Stimulated activated CD4-positive, alpha-beta T cell treated with anti-CD3 and anti-CD28 coated beads, Interleukin-15, amount 100 ng/mL, for 1 hour (primary cell): ENCODE results near the gene SAMD1.
"Not testable (repeated sequence)": the region's sequence is repeated elsewhere in the genome, so short reads cannot be mapped to it uniquely, and the experiment has no call there.

ENCODE experiments used
- DNase-seq, 2 donors: peaks; one replicate each; pipeline ENCODE4 v3.0.0-alpha.2; 2020; ENCODE audit warnings: low read depth in 1 of 2, low spot score in 1 of 2

SAMD1 gene

GRCh38 chr19:14061751-14062557, 28.6 kb downstream of the SAMD1 start, which contains the start of gene PALM3:
Gene PALM3, minus strand, starts transcription at chr19:14062076. Its CDS starts 96 bp downstream, at chr19:14061980.
- DNase-seq = no peak

- DNase-seq = no peak
Measured at GRCh38 chr19:14061081-14061749, 29.3 kb downstream of the SAMD1 start.

GRCh38 chr19:14059652-14060155, 30.8 kb downstream of the SAMD1 start:
- no peak for DNase-seq

GRCh38 chr19:14059093-14059480, 31.5 kb downstream of the SAMD1 start:
- DNase-seq = peak in 1 of 2 donors; percentile 20

- DNase-seq = no peak
Measured at GRCh38 chr19:14058182-14059092, 32.1 kb downstream of the SAMD1 start.

GRCh38 chr19:14056741-14057356, 33.7 kb downstream of the SAMD1 start:
- DNase-seq = no peak

GRCh38 chr19:14056069-14056666, 34.4 kb downstream of the SAMD1 start:
- DNase-seq = no peak

GRCh38 chr19:14055396-14055795, 35.2 kb downstream of the SAMD1 start:
- no peak for DNase-seq

- no peak for DNase-seq
Measured at GRCh38 chr19:14054721-14055120, 35.8 kb downstream of the SAMD1 start.

GRCh38 chr19:14054099-14054498, 36.5 kb downstream of the SAMD1 start:
- DNase-seq = no peak

- no peak for DNase-seq
Measured at GRCh38 chr19:14053500-14053899, 37.1 kb downstream of the SAMD1 start.

- DNase-seq = no peak
Measured at GRCh38 chr19:14053032-14053431, 37.5 kb downstream of the SAMD1 start.

GRCh38 chr19:14052470-14052869, 38.1 kb downstream of the SAMD1 start:
- DNase-seq = no peak

GRCh38 chr19:14051980-14052379, 38.6 kb downstream of the SAMD1 start:
- no peak for DNase-seq

- DNase-seq = not testable (repeated sequence)
Measured at GRCh38 chr19:14050961-14051360, 39.6 kb downstream of the SAMD1 start.

- no peak for DNase-seq
Measured at GRCh38 chr19:14050512-14050911, 40.0 kb downstream of the SAMD1 start.

- peak; percentile 54 to 76 for DNase-seq
Measured at GRCh38 chr19:14048443-14049153, 42.0 kb downstream of the SAMD1 start.

GRCh38 chr19:14047866-14048265, 42.7 kb downstream of the SAMD1 start:
- DNase-seq = not testable (repeated sequence)
